T-helper 9 cell (primary cell): ENCODE data around the gene VAT1.
"Not testable (repeated sequence)": the region's sequence is repeated elsewhere in the genome, so short reads cannot be mapped to it uniquely, and the experiment has no call there.

Experiments used
- DNase-seq: peaks from one replicate; pipeline ENCODE4 v3.0.0-alpha.2; 2020

Gene VAT1

GRCh38 chr17:43006639-43007551, 15.3 kb downstream of the VAT1 start, which contains the start of gene IFI35:
IFI35 (plus strand) TSS chr17:43006784; CDS start chr17:43006948, 164 bp downstream.
- DNase-seq, result peak; percentile 68

GRCh38 chr17:43003542-43004172, 18.5 kb downstream of the VAT1 start:
- no peak for DNase-seq

GRCh38 chr17:43000894-43001293, 21.3 kb downstream of the VAT1 start:
- DNase-seq, result not testable (repeated sequence)

- no peak for DNase-seq
Measured at GRCh38 chr17:42999003-42999525, 23.1 kb downstream of the VAT1 start.

GRCh38 chr17:42997984-42998938, 23.9 kb downstream of the VAT1 start, which contains the start of gene RPL27:
RPL27 (plus strand) TSS chr17:42998419; CDS start chr17:42998751, 332 bp downstream.
- peak; percentile 95 for DNase-seq

GRCh38 chr17:42997390-42997983, 24.7 kb downstream of the VAT1 start:
- DNase-seq, result no peak

GRCh38 chr17:42993913-42994312, 28.3 kb downstream of the VAT1 start:
- not testable (repeated sequence) for DNase-seq

GRCh38 chr17:42992872-42993271, 29.3 kb downstream of the VAT1 start:
- no peak for DNase-seq

GRCh38 chr17:42991471-42991870, 30.7 kb downstream of the VAT1 start:
- no peak for DNase-seq

- DNase-seq, result no peak
Measured at GRCh38 chr17:42989726-42990652, 32.2 kb downstream of the VAT1 start.

- no peak for DNase-seq
Measured at GRCh38 chr17:42989141-42989540, 33.0 kb downstream of the VAT1 start.

GRCh38 chr17:42985225-42985624, 37.0 kb downstream of the VAT1 start:
- DNase-seq, result no peak

- no peak for DNase-seq
Measured at GRCh38 chr17:42982266-42982665, 39.9 kb downstream of the VAT1 start.

GRCh38 chr17:42980766-42981397, 41.3 kb downstream of the VAT1 start:
- DNase-seq, result peak; percentile 37

- DNase-seq, result peak; percentile 90
Measured at GRCh38 chr17:42980274-42980765, 41.9 kb downstream of the VAT1 start, which contains the start of gene RUNDC1. RUNDC1 (plus strand) TSS chr17:42980565; CDS start chr17:42980577, 12 bp downstream.

GRCh38 chr17:42979511-42980273, 42.5 kb downstream of the VAT1 start, which contains the start of gene PTGES3L:
PTGES3L (minus strand) TSS chr17:42980080; CDS start chr17:42980053, 27 bp downstream.
- no peak for DNase-seq

GRCh38 chr17:42975701-42976100, 46.5 kb downstream of the VAT1 start:
- DNase-seq, result not testable (repeated sequence)

- no peak for DNase-seq
Measured at GRCh38 chr17:42975265-42975664, 46.9 kb downstream of the VAT1 start.

GRCh38 chr17:42973323-42973722, 48.9 kb downstream of the VAT1 start:
- not testable (repeated sequence) for DNase-seq
